WTC11 (cell line): ENCODE results near the gene CNTNAP2. TPM values are rescaled to one million over a fixed set of nuclear protein-coding genes. Genes with fewer than 3 reads are reported as not detected.

ENCODE experiments used
- ATAC-seq: fragments of 200-7000 bp; cut with Tn5 transposase; 2 replicates; pipeline ENCODE4 v1.10.0; 2021; ENCODE audit warnings: mild to moderate bottlenecking, moderate library complexity
- CTCF ChIA-PET: fragments of 300-600 bp; sonication (Branson Sonifier 250); formaldehyde crosslinking; loops from one replicate; lab custom pipeline; 2021; ENCODE audit warnings: antibody characterized with exemption; lab: Charles Lee
- POLR2A ChIA-PET: fragments of 350-600 bp; sonication (Branson Sonifier 250); formaldehyde crosslinking; loops from one replicate; lab custom pipeline; 2021; ENCODE audit warnings: antibody characterized with exemption; lab: Charles Lee
- DNase-seq: peaks from one replicate; pipeline ENCODE4 v3.0.0; 2021; ENCODE audit warnings: low spot score
- H3K27ac Mint-ChIP-seq: 2 replicates; pipeline ENCODE4 v1.8.0; 2021; ENCODE audit warnings: mixed read lengths
- H3K27me3 Mint-ChIP-seq: 2 replicates; pipeline ENCODE4 v1.8.0; 2021; ENCODE audit warnings: low read depth, mild to moderate bottlenecking, moderate library complexity, mixed read lengths
- H3K36me3 Mint-ChIP-seq: 2 replicates; pipeline ENCODE4 v1.8.0; 2021; ENCODE audit warnings: mixed read lengths
- H3K4me1 Mint-ChIP-seq: 2 replicates; pipeline ENCODE4 v1.8.0; 2022; ENCODE audit warnings: mixed read lengths
- H3K4me3 Mint-ChIP-seq: 2 replicates; pipeline ENCODE4 v1.8.0; 2021; ENCODE audit warnings: mild to moderate bottlenecking, moderate library complexity, mixed read lengths
- H3K9me3 Mint-ChIP-seq: 2 replicates; pipeline ENCODE4 v1.8.0; 2021; ENCODE audit warnings: mixed read lengths
- ATF2 ChIP-seq: sonication (generic); formaldehyde crosslinking; IDR thresholded peaks from 2 replicates; pipeline ENCODE4 v1.8.1; 2022; ENCODE audit warnings: low read depth, missing genetic modification reagents, borderline replicate concordance
- CBFB ChIP-seq: sonication (generic); formaldehyde crosslinking; IDR thresholded peaks from 2 replicates; pipeline ENCODE4 v1.8.1; 2022; ENCODE audit warnings: mild to moderate bottlenecking, low read depth, missing genetic modification reagents
- CREB1 ChIP-seq: sonication (generic); formaldehyde crosslinking; IDR thresholded peaks from 2 replicates; pipeline ENCODE4 v1.8.0; 2023; ENCODE audit warnings: mild to moderate bottlenecking, missing genetic modification reagents
- CTCF ChIP-seq: fragments of 200-600 bp; IDR thresholded peaks from 2 replicates; pipeline ENCODE4 v1.8.0; 2022; ENCODE audit warnings: antibody characterized with exemption
- ERG ChIP-seq: fragments of 250-450 bp; sonication (Bioruptor Pico); IDR thresholded peaks from 2 replicates; pipeline ENCODE4 v1.8.0; 2021; ENCODE audit warnings: mild to moderate bottlenecking
- ETV6 ChIP-seq: sonication (generic); formaldehyde crosslinking; IDR thresholded peaks from 2 replicates; pipeline ENCODE4 v1.8.1; 2022; ENCODE audit warnings: mild to moderate bottlenecking, missing genetic modification reagents
- FOXP4 ChIP-seq: sonication (generic); formaldehyde crosslinking; IDR thresholded peaks from 2 replicates; pipeline ENCODE4 v1.8.0; 2022; ENCODE audit warnings: mild to moderate bottlenecking, missing genetic modification reagents
- NFATC4 ChIP-seq: fragments of 250-450 bp; sonication (Bioruptor Pico); IDR thresholded peaks from 2 replicates; pipeline ENCODE4 v1.9.0; 2021; ENCODE audit warnings: mild to moderate bottlenecking
- NFYB ChIP-seq: sonication (generic); formaldehyde crosslinking; conservative IDR thresholded peaks from 2 replicates; pipeline ENCODE4 v1.8.0; 2022; ENCODE audit warnings: low read depth, missing genetic modification reagents
- OVOL2 ChIP-seq: fragments of 250-450 bp; sonication (Bioruptor Pico); IDR thresholded peaks from 2 replicates; pipeline ENCODE4 v1.9.0; 2021; ENCODE audit warnings: mild to moderate bottlenecking, borderline replicate concordance
- PRRX2 ChIP-seq: fragments of 250-450 bp; sonication (Bioruptor Pico); IDR thresholded peaks from 2 replicates; pipeline ENCODE4 v1.8.0; 2021; ENCODE audit warnings: mild to moderate bottlenecking
- STAT6 ChIP-seq: sonication (generic); formaldehyde crosslinking; conservative IDR thresholded peaks from 2 replicates; pipeline ENCODE4 v1.8.1; 2023; ENCODE audit warnings: mild to moderate bottlenecking, low read depth, missing genetic modification reagents, moderate library complexity
- TP53 ChIP-seq: sonication (generic); formaldehyde crosslinking; IDR thresholded peaks from 2 replicates; pipeline ENCODE4 v1.8.1; 2023; ENCODE audit warnings: mild to moderate bottlenecking, missing genetic modification reagents
- ZNF138 ChIP-seq: sonication (generic); formaldehyde crosslinking; conservative IDR thresholded peaks from 2 replicates; pipeline ENCODE4 v1.8.1; 2022; ENCODE audit warnings: mild to moderate bottlenecking, moderate library complexity, missing genetic modification reagents
- ZNF219 ChIP-seq: sonication (generic); formaldehyde crosslinking; IDR thresholded peaks from 2 replicates; pipeline ENCODE4 v1.8.0; 2023; ENCODE audit warnings: missing genetic modification reagents, mild to moderate bottlenecking, borderline replicate concordance
- total RNA-seq: library from RNA; stranded (reverse); gene quantifications from 3 replicates; pipeline ENCODE4 v1.2.3, GENCODE V29; 2021
- TF ChIP-seq, protein P1 (sequence below): sonication (generic); formaldehyde crosslinking; conservative IDR thresholded peaks from 2 replicates; pipeline ENCODE4 v1.8.1; 2022; ENCODE audit warnings: mild to moderate bottlenecking, missing genetic modification reagents
- TF ChIP-seq, protein P2 (sequence below): sonication (generic); formaldehyde crosslinking; IDR thresholded peaks from 2 replicates; pipeline ENCODE4 v1.8.0; 2023; ENCODE audit warnings: mild to moderate bottlenecking, missing genetic modification reagents
- TF ChIP-seq, protein P3 (sequence below): sonication (generic); formaldehyde crosslinking; IDR thresholded peaks from 2 replicates; pipeline ENCODE4 v1.8.1; 2022; ENCODE audit warnings: mild to moderate bottlenecking, missing genetic modification reagents, moderate library complexity, borderline replicate concordance
- TF ChIP-seq, protein P4 (sequence below): sonication (generic); formaldehyde crosslinking; IDR thresholded peaks from 2 replicates; pipeline ENCODE4 v1.8.0; 2022; ENCODE audit warnings: mild to moderate bottlenecking, missing genetic modification reagents

The CNTNAP2 gene
- total RNA-seq, 1 experiment from 2014 or later = 63.8 TPM

DNA sequence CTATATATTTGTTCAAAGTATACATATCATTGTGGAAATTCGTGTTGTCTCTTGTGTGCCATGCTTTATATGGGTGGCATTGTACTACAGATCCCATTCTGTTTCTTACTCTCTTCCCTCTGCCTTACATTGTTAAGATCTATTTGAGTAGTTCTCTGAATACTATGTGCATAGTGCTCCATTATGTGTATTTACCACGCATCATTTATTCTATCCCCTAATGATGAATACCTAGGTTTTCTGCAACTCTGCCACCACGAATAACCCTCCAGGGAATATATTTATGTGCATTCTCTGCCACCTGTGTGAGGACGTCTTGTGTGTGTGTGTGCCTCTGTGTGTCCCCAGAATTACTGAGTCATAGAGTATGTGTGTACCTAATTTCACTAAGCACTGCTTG, 2042.7 kb downstream of the CNTNAP2 start (continued):
- no peak for TF ChIP-seq CTCF
- no peak for TF ChIP-seq FOXP4
- TF ChIP-seq, protein P1, sequence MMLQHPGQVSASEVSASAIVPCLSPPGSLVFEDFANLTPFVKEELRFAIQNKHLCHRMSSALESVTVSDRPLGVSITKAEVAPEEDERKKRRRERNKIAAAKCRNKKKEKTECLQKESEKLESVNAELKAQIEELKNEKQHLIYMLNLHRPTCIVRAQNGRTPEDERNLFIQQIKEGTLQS (CRISPR knock-in tag) = no peak
- TF ChIP-seq STAT6 (CRISPR knock-in tag) = no peak
- TF ChIP-seq NFATC4 (CRISPR knock-in tag) = no peak
- no peak for TF ChIP-seq CREB1 (CRISPR knock-in tag)
- TF ChIP-seq ERG (CRISPR knock-in tag) = no peak
- no peak for TF ChIP-seq PRRX2

- ChIA-PET POLR2A (no interaction called here), CTCF (no interaction called here)
- H3K27ac Mint-ChIP-seq = no peak overlapping the region
- ATAC-seq (no peak), DNase-seq (no peak)
- H3K4me1 Mint-ChIP-seq = peaks cover 6% of the 10 kb centered on the region; the same call in 1 of the 2 replicates
- no peak overlapping the region for H3K4me3 Mint-ChIP-seq
- no peaks in the 10 kb centered on the region for H3K27me3 Mint-ChIP-seq
- H3K9me3 Mint-ChIP-seq = 0 out of 2 replicates have a peak, but pooled peaks cover 4% of the 10 kb centered on the region
- no peak for TF ChIP-seq ZNF219 (CRISPR knock-in tag)
- TF ChIP-seq, protein P2, sequence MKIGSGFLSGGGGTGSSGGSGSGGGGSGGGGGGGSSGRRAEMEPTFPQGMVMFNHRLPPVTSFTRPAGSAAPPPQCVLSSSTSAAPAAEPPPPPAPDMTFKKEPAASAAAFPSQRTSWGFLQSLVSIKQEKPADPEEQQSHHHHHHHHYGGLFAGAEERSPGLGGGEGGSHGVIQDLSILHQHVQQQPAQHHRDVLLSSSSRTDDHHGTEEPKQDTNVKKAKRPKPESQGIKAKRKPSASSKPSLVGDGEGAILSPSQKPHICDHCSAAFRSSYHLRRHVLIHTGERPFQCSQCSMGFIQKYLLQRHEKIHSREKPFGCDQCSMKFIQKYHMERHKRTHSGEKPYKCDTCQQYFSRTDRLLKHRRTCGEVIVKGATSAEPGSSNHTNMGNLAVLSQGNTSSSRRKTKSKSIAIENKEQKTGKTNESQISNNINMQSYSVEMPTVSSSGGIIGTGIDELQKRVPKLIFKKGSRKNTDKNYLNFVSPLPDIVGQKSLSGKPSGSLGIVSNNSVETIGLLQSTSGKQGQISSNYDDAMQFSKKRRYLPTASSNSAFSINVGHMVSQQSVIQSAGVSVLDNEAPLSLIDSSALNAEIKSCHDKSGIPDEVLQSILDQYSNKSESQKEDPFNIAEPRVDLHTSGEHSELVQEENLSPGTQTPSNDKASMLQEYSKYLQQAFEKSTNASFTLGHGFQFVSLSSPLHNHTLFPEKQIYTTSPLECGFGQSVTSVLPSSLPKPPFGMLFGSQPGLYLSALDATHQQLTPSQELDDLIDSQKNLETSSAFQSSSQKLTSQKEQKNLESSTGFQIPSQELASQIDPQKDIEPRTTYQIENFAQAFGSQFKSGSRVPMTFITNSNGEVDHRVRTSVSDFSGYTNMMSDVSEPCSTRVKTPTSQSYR (CRISPR knock-in tag) = no peak
- no peaks in the 10 kb centered on the region for H3K36me3 Mint-ChIP-seq
Measured at GRCh38 chr7:148161776-148162175, 2045.2 kb downstream of the CNTNAP2 start.

DNA sequence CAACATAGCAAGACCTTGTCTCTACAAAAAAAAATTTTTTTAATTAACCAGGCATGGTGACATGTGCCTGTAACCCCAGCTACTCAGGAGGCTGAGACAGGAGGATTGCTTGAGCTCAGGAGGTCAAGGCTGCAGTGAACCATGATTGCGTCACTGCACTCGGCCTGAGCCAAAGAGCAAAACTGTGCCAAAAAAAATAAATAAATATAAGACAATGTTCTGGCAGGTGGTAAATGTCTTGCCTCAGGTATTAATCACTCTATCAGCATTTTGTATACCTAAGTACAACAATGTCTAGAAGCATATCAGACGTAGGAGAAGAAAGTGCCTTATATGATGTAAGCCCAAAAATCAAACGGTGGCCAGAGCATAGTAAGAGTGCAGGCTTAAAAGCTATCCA, 2046.2 kb downstream of the CNTNAP2 start:
- H3K9me3 Mint-ChIP-seq = peaks cover 7% of the 10 kb centered on the region; the same call in 1 of the 2 replicates
- peaks cover 6% of the 10 kb centered on the region; the same call in 1 of the 2 replicates for H3K4me1 Mint-ChIP-seq
- H3K4me3 Mint-ChIP-seq = no peak overlapping the region
- DNase-seq (no peak), ATAC-seq (no peak)
- H3K36me3 Mint-ChIP-seq = no peaks in the 10 kb centered on the region
- no peaks in the 10 kb centered on the region for H3K27me3 Mint-ChIP-seq
- POLR2A ChIA-PET = no interaction called here
- no peak overlapping the region for H3K27ac Mint-ChIP-seq
- CTCF ChIA-PET = interaction anchor here (1.0 to 1.2 kb wide), 2 partner anchors 20 to 100 kb away, joined by 4 to 5 read pairs; no protein-coding TSS in a partner anchor
- TF ChIP-seq NFYB (CRISPR knock-in tag) = no peak
- no peak for TF ChIP-seq ETV6 (CRISPR knock-in tag)
- TF ChIP-seq CBFB (CRISPR knock-in tag) = no peak
- TF ChIP-seq TP53 (CRISPR knock-in tag) = no peak
- TF ChIP-seq, protein P3, sequence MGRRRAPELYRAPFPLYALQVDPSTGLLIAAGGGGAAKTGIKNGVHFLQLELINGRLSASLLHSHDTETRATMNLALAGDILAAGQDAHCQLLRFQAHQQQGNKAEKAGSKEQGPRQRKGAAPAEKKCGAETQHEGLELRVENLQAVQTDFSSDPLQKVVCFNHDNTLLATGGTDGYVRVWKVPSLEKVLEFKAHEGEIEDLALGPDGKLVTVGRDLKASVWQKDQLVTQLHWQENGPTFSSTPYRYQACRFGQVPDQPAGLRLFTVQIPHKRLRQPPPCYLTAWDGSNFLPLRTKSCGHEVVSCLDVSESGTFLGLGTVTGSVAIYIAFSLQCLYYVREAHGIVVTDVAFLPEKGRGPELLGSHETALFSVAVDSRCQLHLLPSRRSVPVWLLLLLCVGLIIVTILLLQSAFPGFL (CRISPR knock-in tag) = no peak
- TF ChIP-seq ATF2 (CRISPR knock-in tag) = no peak
- TF ChIP-seq OVOL2 (CRISPR knock-in tag) = no peak
- TF ChIP-seq, protein P4, sequence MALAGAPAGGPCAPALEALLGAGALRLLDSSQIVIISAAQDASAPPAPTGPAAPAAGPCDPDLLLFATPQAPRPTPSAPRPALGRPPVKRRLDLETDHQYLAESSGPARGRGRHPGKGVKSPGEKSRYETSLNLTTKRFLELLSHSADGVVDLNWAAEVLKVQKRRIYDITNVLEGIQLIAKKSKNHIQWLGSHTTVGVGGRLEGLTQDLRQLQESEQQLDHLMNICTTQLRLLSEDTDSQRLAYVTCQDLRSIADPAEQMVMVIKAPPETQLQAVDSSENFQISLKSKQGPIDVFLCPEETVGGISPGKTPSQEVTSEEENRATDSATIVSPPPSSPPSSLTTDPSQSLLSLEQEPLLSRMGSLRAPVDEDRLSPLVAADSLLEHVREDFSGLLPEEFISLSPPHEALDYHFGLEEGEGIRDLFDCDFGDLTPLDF (CRISPR knock-in tag) = no peak
- no peak for TF ChIP-seq ZNF138
